HG03575 (cell line): Measurements from ENCODE around the gene AP2A2.

Experiments
- ATAC-seq: cut with Tn5 transposase; IDR thresholded peaks from one replicate; pipeline ENCODE4 v1.9.1; 2021; ENCODE audit not compliant: unreplicated experiment, insufficient number of reproducible peaks, low FRiP score; ENCODE audit errors: extremely low read depth

Gene AP2A2

DNA sequence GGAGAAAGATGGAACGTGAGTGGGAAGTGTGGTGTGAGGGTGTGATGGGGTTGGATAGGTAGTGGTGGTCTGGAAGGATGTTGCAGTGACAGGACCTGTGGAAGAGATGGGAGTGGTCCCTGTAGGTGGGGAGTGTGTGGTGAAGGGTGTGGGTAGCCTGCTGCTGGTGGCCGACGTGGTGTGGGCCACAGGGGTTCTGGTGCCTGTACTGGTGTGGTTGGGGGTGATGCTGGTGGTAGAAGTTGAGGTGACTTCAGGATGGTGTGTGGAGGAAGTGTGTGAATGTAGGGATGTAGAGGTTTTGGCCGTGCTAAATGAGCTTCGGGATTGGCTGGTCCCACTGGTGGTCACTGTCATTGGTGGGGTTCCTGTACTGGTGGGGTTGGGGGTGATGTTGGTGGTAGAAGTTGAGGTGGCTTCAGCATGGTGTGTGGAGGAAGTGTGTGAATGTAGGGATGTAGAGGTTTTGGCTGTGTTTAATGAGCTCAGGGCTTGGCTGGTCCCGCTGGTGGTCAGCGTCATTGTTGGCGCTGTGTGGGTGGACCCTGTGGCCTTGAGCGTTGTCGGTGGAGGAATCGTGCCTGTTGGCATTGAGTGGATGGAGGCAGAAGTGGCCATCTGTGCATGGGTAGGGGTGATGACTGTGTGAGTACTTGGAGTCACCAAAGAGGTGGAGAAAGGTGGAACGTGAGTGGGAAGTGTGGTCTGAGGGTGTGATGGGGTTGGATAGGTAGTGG lies 91.8 kb downstream of the AP2A2 start:
- no peak for ATAC-seq

DNA sequence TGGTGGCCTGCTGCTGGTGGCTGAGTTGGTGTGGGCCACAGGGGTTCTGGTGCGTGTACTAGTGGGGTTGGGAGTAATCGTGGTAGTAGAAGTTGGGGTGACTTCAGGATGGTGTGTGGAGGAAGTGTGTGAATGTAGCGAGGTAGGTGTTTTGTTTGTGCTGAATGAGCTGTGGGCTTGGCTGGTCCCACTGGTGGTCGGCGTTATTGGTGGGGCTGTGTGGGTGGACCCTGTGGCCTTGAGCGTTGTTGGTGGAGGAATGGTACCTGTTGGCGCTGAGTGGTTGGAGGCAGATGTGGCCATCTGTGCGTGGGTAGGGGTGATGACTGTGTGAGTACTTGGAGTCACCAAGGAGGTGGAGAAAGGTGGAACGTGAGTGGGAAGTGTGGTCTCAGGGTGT lies 92.4 kb downstream of the AP2A2 start:
- ATAC-seq, result no peak

DNA sequence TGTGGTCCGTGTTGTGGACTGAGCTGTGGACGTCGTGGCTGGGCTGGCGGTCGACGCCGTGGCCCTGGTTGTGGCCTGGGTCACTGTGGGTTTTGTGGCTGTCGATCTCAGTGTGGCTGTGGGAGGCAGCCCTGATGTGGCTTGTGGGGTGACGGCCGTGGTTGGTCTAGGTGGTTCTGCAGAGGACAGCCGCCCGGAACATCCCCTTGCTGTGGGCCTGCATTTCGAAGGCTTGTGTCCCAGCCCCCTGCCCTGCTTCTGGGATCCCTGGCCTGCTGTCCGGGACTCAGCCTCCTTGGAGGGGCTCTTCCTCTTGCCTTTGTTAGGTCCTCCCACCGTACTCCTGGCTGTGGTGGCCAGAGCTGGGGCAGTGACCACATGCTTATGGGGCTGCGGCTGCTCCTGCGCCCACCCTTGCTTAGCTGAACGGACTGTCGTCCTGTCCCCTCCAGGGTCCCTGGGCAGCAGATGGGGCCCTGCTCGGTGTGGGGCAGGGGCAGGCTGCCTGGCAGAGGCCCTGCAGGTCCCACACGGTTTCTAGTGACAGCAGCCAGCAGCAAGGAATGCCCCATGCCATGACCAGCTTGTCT lies 93.7 kb downstream of the AP2A2 start:
- ATAC-seq, result no peak

DNA sequence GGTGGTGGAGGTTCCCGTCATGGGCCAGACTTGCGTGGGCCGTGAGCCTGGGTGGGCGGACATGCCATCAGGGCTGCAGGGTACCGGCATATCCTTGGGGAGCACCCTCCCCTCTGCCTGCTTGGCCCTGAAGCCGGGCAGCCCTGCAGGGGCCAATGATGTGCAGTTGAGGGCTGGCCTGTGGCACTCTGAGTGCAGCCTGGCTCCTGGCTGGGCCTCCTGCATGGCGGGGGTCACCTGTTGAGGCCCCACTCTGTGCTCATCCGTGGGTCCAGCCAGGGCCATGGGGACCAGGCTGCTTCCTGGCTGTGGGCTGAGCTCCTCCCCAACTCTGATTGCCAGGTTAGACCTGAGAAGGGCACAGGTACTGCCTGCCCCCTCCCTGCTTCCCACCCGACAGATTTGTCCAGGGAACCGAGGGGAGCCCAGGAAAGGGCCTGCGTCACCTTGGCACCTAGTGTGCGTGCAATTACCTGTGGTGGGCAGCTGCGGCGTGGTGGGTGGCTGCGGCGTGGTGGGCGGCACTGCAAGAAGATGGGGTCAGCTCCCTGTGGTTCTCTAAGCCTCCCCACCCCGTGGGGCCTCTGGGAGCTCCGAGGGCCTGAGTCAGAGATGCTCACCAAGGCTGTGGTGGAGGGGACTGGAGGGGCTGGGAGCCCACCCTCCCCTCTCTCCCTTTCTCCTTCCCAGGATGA lies 94.7 kb downstream of the AP2A2 start:
- no peak for ATAC-seq

DNA sequence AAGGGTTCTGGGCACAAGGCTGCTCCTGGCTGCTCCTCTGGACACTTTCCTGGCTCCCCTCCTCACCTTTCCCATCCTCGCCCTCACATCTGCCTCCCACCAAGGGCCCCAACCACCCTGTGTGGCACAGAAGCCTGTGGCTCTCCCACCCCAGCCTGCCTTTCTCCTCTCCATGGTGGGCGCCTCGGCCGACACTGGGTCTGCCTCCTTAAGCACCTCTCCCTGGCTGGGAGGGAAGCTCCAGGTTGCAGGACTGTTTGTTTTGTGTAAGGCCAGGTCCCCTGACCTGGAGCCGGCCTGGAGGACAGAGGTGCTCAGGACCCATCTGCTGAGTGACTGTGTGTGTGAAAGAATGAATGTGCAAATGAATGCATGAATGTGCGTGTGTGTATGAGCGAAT lies 96.7 kb downstream of the AP2A2 start:
- no peak for ATAC-seq

DNA sequence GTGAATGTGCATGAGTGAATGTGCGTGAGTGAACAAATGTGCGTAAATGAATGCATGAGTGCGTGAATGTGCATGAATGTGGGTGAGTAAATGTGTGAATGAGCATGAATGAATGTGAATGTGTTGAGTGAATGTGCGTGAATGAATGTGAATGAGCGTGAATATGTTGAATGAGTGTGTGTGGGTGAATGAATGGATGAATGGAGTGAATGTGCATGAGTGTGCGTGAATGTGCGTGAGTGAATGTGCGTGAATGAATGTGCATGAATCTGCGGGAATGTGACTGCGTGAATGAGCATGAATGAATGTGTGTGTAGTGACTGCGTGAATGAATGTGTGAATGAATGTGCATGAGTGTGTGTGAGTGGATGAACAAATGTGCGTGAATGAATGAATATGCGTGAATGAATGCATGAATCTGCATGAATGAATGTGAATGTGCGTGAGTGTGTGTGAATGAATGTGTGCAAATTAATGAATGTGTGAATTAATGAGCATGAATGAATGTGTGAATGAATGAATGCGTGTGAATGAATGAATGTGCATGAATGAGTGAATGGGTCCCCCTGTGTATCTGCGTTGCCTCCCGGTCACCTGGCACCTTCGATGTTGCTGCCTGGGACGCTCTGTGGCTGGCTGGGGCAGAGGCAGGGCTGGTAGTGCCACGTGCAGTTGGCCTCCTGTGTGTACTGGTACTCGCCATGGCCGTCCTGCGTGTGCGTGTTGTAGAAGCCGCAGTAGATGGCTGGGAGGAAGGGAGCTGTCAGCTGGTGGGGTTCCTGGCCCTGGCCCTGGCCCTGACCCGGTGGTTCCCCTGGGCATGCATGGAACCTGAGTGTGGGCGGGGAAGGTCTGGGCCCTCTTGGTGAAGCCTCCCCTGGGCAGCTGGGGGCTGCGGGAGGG lies 97.5 kb downstream of the AP2A2 start:
- ATAC-seq, result no peak

DNA sequence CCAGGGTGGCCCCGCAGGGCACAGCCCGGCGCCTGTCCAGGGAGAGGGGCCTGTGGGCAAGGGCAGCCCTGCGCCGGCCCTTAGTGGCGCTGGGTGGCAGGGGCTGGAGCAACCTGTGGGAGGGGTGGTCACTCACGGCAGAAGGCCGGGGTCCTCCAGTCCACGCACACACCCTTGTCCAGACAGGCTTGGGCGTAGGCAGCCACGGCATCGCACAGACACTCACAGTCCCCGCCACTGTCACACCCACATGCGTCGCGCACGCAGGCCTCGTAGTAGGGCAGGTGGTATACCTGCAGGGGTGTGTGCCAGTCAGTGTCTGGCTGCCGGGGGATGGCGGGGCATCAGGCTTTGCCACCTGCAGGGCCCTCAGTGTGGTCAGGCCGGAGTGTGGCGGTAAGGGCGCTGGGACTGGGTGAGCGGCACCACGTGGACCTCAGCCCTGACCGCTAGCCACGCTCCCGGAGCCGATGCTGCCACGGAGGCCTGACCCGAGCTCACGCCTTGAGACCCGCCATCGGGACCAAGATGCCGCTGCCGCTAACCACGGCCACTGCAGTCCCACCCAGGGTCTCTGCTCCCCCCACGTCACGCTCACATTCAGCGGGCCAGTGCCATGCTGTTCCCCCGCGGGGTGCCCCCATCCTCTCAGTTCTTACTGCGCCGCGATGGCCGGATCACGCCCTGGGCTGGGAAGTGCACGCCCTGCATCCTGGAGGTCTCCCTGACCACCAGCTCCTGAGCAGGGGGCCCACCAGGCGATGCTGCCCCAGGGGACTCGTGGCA lies 98.3 kb downstream of the AP2A2 start:
- no peak for ATAC-seq

DNA sequence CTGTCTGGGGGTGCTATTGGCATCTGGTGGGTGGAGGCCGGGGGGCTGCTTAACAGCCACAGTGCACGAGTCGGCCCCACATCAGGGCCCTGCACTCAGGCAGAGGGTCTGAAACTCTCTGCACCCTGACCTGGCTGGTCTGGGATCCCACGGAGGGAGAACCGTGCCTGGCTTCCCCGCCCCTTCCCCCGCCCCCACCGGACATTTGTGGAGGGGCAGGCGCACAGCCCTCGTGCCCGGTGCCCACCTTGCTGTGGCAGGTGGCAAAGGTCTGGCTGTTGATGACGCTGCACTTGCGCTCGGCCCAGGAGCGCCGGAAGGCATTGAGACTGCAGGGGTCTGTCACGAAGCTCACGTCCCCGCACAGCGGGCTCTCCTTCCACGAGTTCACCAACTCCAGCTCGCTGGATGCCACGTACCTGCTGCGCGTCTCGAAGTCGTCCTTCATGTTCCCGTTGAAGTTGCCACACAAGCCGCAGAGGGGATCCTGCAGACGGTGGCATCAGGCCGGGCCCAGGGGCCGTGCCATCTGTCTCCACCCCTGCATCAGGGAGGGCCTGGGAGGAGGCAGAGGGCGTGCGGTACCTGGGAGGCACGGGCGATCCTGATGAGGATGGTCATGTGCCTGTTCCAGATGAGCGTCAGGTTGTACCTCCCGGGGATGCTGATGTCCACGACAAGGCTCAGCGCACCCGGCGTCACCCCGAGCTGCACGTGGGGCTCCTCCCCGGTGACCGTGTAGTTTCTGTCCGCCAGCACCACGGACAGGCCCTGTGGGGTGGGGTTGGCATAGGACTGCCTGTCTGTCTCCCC lies 99.1 kb downstream of the AP2A2 start:
- no peak for ATAC-seq

DNA sequence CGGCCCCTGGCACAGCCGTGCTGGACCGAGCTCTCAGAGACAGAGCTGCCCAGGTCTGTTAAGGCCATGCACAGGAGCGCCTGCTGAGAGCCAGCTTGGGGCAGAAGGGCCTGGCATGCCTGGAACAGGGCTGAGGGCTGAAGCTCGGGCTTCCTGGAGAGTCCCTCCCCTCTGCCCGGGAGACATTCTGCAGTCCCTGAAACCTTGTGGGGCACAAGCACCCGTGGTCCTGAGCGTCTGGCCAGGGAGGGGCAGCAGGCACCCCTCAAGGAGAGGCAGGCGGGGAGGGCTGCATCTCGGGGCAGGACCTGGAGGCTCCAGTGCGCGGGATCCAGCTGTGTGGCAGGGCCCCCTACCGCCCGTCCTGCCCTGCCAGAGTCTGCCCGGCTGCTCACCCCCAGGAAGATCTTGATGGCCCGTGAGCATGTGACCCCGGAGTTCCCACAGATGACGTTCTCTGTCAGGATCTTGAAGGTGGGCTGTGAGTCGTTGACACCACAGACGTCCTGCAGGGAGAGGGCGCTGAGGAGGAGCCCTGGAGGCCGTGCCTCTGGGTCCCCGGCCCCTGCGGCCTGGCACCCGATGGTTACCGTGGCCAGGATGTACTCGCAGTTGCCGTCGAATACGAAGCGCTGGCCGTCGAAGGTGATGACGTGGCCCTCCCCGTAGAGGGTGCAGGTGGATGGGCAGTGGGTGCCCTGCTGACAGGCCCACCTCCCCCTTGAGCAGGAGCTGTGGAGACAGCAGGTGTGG lies 99.9 kb downstream of the AP2A2 start:
- ATAC-seq, result no peak

DNA sequence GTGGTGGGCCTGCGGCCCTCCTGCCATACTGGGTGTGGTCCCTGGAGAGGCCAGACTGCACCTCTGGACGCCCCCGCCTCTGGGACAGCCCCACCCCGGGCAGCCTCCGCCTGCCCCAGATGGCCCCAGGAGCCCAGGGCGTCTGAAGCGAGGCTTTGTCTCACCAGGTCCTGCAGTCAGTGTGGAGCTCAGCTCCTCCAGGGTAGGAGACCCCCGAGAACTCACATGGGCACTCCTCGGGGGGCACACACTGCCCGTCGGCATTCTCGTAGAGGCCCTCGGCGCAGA lies 100.4 kb downstream of the AP2A2 start:
- ATAC-seq, result no peak

DNA sequence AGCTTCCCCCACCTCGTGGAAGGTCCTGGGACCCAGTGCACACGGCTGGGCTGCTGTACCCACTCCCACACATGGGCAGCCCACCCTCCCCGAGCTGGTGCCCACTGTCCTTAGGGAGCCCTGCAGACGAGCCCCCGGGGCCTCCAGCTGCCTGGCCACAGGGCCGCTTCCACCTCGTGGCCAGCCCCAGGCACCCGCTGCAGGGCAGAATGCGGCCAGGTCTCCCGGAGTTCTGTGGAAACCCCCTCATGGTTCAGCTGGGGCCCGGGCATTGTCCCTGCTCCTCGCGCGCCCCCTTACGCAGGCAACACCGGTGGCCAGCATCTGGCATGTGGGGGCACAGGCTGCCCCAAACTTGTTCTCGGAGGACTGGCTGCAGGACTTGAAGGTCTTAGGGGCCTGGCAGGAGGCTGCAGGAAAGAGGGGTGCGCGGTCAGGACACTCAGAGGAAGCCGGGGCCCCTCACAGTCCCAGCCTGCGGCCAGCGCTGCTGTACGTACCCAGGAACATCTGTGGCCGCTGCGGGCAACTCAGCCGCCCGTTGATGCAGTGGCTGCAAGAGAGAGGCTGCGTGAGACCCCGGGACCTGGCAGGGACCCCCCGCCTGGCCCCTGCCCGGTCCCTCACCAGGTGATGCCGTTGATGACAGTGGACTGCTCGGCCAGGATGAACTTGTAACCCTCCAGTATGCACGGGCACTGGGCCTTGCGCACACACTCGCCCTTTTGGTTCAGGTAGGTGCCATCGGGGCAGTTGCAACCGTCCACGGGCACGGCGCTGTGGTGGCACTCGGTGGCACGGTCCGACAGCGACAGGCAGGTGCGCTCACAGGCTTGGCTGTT lies 101.2 kb downstream of the AP2A2 start:
- ATAC-seq, result no peak

DNA sequence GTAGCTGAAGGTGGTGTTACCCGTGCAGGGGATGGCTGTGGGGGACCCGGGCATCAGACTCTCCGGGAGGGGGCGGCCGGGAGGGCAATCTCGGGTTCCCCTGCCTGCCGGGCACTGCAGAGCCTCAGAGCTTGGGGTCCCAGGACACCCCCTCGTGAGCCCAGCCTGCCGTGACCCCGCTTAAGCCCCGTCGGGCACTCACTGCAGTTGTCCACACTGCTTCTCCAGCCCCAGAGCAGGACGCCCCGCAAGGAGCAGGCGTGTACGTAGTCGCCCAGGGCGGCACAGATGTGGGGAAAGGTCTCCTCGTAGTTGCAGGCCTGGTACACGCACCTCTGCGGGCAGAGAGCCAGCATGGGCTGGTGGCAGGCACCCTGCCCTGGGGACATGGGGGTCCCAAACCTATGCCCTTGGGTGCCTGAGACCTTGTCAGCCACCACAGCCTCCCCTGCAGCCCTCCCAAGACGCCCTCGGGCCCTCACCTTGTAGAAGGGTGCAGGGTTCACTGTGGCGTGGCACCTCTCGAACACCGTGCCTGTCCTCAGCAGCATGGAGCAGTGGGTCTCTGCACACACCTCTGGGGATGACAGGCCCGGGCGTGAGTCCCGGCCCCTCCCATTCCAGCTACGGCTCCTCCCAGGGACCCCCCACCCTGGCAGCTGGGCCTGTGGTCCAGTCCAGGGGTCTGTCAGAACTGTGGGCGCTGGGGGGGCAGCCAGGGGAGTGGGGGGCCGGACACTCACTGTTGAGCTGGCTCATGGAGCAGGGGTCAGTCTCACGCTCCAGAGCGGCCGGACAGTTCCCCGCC lies 102.0 kb downstream of the AP2A2 start:
- ATAC-seq, result no peak

DNA sequence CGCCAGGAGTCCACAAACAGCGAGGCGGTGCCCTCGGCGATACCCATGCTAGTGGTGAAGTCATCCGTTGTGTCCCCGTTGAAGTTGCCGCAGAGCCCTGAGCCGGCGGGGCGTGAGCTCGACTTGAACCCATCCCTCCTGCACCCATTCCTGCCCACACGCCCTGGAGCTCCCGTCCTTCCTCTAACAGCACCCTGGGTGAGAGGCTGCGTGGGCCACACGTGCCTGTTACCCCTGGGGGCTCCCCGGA lies 102.5 kb downstream of the AP2A2 start:
- ATAC-seq, result no peak

DNA sequence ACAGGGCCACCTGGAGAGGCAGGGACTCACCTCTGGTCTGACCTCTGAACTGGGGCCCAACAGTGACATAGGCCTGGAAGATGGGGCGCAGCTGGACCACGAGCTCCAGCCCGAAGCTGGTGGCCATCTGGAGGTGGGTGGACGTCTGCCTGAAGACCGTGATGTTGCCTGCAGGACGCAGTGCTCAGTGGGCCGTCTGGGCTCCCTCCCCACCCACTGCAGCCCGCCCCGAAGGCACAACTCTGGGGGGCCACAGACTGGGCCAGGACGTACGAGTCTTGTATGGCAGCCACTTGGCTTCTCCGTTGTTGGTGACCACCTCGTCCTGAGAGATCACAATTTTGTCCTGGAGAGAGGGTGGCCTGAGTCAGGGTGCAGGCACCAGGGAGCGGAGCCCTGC lies 102.9 kb downstream of the AP2A2 start:
- no peak for ATAC-seq

DNA sequence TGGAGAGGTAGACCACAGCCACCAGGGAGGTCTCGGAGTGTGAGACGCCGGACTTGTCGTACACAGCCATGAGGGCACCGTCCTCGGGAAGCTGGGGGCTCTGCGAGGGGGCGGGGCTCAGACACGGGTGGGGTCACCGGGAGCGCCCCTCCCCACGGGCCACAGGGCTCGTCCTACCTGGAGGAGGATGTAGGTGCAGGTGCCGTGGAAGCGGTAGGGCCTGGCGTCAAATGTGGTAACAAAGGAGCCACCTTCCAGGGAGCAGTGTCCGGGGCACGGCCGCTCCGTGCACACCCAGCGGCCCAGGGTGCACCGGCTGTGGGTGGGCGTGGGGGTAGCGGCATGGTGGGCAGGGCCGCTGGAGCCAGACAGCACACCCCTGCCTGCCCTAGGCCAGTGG lies 103.4 kb downstream of the AP2A2 start:
- ATAC-seq, result no peak

DNA sequence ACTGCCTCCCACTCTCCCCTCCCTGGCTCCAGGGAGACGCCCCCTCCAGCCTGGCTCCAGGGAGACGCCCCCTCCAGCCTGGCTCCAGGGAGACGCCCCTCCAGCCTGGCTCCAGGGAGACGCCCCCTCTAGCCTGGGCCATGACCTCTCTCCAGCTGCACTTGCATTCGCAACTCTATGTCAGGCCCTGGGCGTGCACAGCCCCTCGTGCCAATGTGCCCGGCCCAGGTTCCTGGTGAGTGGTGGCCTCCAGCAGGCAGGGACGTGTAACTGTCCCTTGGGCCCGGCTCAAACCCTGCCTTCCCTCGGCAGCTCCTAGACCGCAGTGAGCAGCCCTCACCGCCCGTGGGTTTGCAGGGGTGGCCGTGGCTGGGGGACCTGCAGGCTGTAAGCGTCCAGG lies 104.0 kb downstream of the AP2A2 start:
- ATAC-seq, result no peak
